HepG2 (cell line): ENCODE data around the gene ENTPD2. TPM values are rescaled to one million over a fixed set of nuclear protein-coding genes. Genes with fewer than 3 reads are reported as not detected.
A peak's percentile ranks its signal among the peaks of the same experiment; 100 is the strongest.

ENCODE experiments used
- DPF2 ChIP-seq: sonication (generic); formaldehyde crosslinking; IDR thresholded peaks from 2 replicates; pipeline ENCODE4 v1.4.0; 2020; ENCODE audit warnings: mild to moderate bottlenecking, low read depth, missing genetic modification reagents, borderline replicate concordance
- GTF2F1 ChIP-seq: fragments of 150-350 bp; IDR thresholded peaks from 2 replicates; pipeline ENCODE4 v1.6.1; 2014; ENCODE audit warnings: low read length
- HIVEP1 ChIP-seq: sonication (generic); formaldehyde crosslinking; IDR thresholded peaks from 2 replicates; pipeline ENCODE4 v1.4.0; 2020; ENCODE audit warnings: mild to moderate bottlenecking, missing genetic modification reagents
- KMT2A ChIP-seq: sonication (generic); formaldehyde crosslinking; IDR thresholded peaks from 2 replicates; pipeline ENCODE4 v1.4.0; 2020; ENCODE audit warnings: missing genetic modification reagents
- MIER2 ChIP-seq: IDR thresholded peaks from 2 replicates; pipeline ENCODE4 v1.6.1; 2016; ENCODE audit warnings: missing biosample characterization, missing genetic modification reagents
- NFE2L2 ChIP-seq: fragments of 150-350 bp; IDR thresholded peaks from 2 replicates; pipeline ENCODE4 v1.6.1; 2014; ENCODE audit warnings: low read length
- ONECUT2 ChIP-seq: sonication (generic); formaldehyde crosslinking; IDR thresholded peaks from 2 replicates; pipeline ENCODE4 v1.4.0; 2020; ENCODE audit warnings: missing genetic modification reagents
- PAWR ChIP-seq: sonication (generic); formaldehyde crosslinking; IDR thresholded peaks from 2 replicates; pipeline ENCODE4 v1.4.0; 2020; ENCODE audit warnings: missing genetic modification reagents, mild to moderate bottlenecking, borderline replicate concordance
- SMAD9 ChIP-seq: sonication (generic); formaldehyde crosslinking; IDR thresholded peaks from 2 replicates; pipeline ENCODE4 v1.5.1; 2020; ENCODE audit warnings: mild to moderate bottlenecking, missing genetic modification reagents
- TBX2 ChIP-seq: sonication (generic); formaldehyde crosslinking; IDR thresholded peaks from 2 replicates; pipeline ENCODE4 v1.5.0; 2020; ENCODE audit warnings: missing genetic modification reagents, mild to moderate bottlenecking, borderline replicate concordance
- ZMYM2 ChIP-seq: sonication (generic); formaldehyde crosslinking; IDR thresholded peaks from 2 replicates; pipeline ENCODE4 v1.8.0; 2022; ENCODE audit warnings: mild to moderate bottlenecking, missing genetic modification reagents
- ZNF256 ChIP-seq: sonication (generic); formaldehyde crosslinking; conservative IDR thresholded peaks from 2 replicates; pipeline ENCODE4 v1.4.0; 2020; ENCODE audit warnings: missing genetic modification reagents
- ZNF282 ChIP-seq: fragments of 450-650 bp; IDR thresholded peaks from 2 replicates; pipeline ENCODE4 v1.6.1; 2018; ENCODE audit not compliant: partially characterized antibody
- ZNF563 ChIP-seq: sonication (generic); formaldehyde crosslinking; IDR thresholded peaks from 2 replicates; pipeline ENCODE4 v1.8.0; 2022; ENCODE audit warnings: mild to moderate bottlenecking, moderate library complexity, missing genetic modification reagents
- ZNF616 ChIP-seq: sonication (generic); formaldehyde crosslinking; IDR thresholded peaks from 2 replicates; pipeline ENCODE4 v1.5.0; 2020; ENCODE audit warnings: low read depth, mild to moderate bottlenecking, missing genetic modification reagents
- polyA plus RNA-seq, 8 experiments: library from polyadenylated mRNA; depleted of rRNA in 3 of 8; stranded (reverse) in 7 of 8; unstranded in 1 of 8; fragments of >200 nt; fragmentation: Illumina TruSeq in 4 of 8; extraction: Trizol in 4 of 8; gene quantifications; 2 replicates each; pipeline versions ENCODE4 v1.2.1 to v1.2.3, GENCODE V29; 2011 to 2016; ENCODE audit warnings: low read depth in 4 of 8, missing spikeins in 1 of 8, mixed read lengths in 1 of 8; ENCODE audit not compliant: insufficient read depth in 1 of 8
- total RNA-seq, 5 experiments: library from RNA; depleted of rRNA; stranded (reverse); fragments of >200 nt; fragmentation: Illumina TruSeq; extraction: Trizol; gene quantifications; 2 replicates each; pipeline ENCODE4 v1.2.3, GENCODE V29; 2016; ENCODE audit warnings: low read depth in 1 of 5
- TF ChIP-seq, protein P1 (sequence below): fragments of 450-650 bp; IDR thresholded peaks from 2 replicates; pipeline ENCODE4 v1.6.1; 2016
- TF ChIP-seq, protein P2 (sequence below): IDR thresholded peaks from 2 replicates; pipeline ENCODE4 v1.6.1; 2018; ENCODE audit warnings: missing genetic modification reagents
- TF ChIP-seq, protein P3 (sequence below): sonication (generic); formaldehyde crosslinking; IDR thresholded peaks from 2 replicates; pipeline ENCODE4 v1.8.0; 2022; ENCODE audit warnings: missing genetic modification reagents, low read depth, mild to moderate bottlenecking, borderline replicate concordance
- TF ChIP-seq, protein P4 (sequence below): sonication (generic); formaldehyde crosslinking; IDR thresholded peaks from 2 replicates; pipeline ENCODE4 v1.4.0; 2020; ENCODE audit warnings: mild to moderate bottlenecking, missing genetic modification reagents, borderline replicate concordance
- TF ChIP-seq, protein P5 (sequence below): sonication (generic); formaldehyde crosslinking; IDR thresholded peaks from 2 replicates; pipeline ENCODE4 v1.4.0; 2020; ENCODE audit warnings: mild to moderate bottlenecking, missing genetic modification reagents

ENTPD2 gene
- total and polyA plus RNA-seq, 2 of the 13 experiments (the other 11 are each of a cell fraction or from before 2014, with no cell fraction given): 0.95 to 3.2 TPM

DNA sequence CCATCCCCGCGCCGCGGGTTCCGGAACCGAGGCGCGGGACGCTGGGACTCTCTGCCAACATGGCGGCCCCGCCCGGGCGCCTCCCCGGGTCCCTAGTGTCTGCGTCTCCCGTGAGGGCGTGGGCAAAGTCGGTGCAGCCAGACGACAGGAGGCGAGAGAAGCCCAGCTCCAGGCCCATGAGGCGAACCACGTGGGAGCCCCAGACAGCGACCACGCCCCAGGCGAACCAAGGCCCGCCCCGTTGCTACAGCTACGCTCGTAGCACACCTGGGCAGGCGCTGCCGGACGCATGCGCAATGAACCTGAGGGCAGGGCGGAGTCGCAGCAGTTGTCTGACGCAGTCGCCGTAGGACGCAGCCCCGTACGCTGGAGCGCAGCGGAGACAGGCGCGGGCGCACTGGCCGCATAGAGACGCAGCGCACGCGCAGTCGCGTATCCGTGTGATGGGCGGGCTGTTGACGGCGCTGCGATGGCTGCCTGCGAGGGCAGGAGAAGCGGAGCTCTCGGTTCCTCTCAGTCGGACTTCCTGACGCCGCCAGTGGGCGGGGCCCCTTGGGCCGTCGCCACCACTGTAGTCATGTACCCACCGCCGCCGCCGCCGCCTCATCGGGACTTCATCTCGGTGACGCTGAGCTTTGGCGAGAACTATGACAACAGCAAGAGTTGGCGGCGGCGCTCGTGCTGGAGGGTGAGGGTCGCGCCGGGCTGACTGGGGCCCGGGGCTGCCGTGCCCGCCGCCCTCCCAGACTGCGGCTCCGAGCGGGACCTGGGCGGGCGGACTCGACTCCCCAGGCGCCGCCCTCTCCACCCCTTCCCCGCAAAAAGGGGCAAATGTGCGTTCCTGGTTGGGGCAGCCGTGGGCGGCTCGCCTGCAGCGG is 32.9 kb upstream of the ENTPD2 start, which contains the start of gene MAN1B1 (continued):
- TF ChIP-seq, protein P1, sequence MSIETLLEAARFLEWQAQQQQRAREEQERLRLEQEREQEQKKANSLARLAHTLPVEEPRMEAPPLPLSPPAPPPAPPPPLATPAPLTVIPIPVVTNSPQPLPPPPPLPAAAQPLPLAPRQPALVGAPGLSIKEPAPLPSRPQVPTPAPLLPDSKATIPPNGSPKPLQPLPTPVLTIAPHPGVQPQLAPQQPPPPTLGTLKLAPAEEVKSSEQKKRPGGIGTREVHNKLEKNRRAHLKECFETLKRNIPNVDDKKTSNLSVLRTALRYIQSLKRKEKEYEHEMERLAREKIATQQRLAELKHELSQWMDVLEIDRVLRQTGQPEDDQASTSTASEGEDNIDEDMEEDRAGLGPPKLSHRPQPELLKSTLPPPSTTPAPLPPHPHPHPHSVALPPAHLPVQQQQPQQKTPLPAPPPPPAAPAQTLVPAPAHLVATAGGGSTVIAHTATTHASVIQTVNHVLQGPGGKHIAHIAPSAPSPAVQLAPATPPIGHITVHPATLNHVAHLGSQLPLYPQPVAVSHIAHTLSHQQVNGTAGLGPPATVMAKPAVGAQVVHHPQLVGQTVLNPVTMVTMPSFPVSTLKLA: peak; percentile 95
- TF ChIP-seq ZNF616 (0 out of 2 replicates have a peak, but pooled peaks have one; percentile 33), ZNF282 (no peak), DPF2 (no peak), PAWR (no peak), NFE2L2 (no peak), HIVEP1 (CRISPR knock-in tag) (no peak), KMT2A (peak; percentile 83), ZNF563 (CRISPR knock-in tag) (no peak), ONECUT2 (CRISPR knock-in tag) (no peak), GTF2F1 (no peak), ZMYM2 (CRISPR knock-in tag) (no peak), MIER2 (CRISPR knock-in tag) (no peak), ZNF256 (CRISPR knock-in tag) (no peak), TBX2 (peak; percentile 40), SMAD9 (CRISPR knock-in tag) (no peak)
- TF ChIP-seq, protein P2, sequence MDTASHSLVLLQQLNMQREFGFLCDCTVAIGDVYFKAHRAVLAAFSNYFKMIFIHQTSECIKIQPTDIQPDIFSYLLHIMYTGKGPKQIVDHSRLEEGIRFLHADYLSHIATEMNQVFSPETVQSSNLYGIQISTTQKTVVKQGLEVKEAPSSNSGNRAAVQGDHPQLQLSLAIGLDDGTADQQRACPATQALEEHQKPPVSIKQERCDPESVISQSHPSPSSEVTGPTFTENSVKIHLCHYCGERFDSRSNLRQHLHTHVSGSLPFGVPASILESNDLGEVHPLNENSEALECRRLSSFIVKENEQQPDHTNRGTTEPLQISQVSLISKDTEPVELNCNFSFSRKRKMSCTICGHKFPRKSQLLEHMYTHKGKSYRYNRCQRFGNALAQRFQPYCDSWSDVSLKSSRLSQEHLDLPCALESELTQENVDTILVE (CRISPR knock-in tag): 0 out of 2 replicates have a peak, but pooled peaks have one; percentile 72
- TF ChIP-seq, protein P3, sequence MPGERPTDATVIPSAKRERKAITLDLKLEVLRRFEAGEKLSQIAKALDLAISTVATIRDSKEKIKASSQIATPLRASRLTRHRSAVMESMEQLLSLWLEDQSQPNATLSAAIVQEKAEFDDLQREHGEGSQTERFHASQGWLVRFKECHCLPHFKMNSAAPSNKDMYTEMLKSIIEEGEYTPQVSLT: no peak
- TF ChIP-seq, protein P4, sequence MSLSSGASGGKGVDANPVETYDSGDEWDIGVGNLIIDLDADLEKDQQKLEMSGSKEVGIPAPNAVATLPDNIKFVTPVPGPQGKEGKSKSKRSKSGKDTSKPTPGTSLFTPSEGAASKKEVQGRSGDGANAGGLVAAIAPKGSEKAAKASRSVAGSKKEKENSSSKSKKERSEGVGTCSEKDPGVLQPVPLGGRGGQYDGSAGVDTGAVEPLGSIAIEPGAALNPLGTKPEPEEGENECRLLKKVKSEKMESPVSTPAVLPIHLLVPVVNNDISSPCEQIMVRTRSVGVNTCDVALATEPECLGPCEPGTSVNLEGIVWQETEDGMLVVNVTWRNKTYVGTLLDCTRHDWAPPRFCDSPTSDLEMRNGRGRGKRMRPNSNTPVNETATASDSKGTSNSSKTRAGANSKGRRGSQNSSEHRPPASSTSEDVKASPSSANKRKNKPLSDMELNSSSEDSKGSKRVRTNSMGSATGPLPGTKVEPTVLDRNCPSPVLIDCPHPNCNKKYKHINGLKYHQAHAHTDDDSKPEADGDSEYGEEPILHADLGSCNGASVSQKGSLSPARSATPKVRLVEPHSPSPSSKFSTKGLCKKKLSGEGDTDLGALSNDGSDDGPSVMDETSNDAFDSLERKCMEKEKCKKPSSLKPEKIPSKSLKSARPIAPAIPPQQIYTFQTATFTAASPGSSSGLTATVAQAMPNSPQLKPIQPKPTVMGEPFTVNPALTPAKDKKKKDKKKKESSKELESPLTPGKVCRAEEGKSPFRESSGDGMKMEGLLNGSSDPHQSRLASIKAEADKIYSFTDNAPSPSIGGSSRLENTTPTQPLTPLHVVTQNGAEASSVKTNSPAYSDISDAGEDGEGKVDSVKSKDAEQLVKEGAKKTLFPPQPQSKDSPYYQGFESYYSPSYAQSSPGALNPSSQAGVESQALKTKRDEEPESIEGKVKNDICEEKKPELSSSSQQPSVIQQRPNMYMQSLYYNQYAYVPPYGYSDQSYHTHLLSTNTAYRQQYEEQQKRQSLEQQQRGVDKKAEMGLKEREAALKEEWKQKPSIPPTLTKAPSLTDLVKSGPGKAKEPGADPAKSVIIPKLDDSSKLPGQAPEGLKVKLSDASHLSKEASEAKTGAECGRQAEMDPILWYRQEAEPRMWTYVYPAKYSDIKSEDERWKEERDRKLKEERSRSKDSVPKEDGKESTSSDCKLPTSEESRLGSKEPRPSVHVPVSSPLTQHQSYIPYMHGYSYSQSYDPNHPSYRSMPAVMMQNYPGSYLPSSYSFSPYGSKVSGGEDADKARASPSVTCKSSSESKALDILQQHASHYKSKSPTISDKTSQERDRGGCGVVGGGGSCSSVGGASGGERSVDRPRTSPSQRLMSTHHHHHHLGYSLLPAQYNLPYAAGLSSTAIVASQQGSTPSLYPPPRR (CRISPR knock-in tag): no peak
- TF ChIP-seq, protein P5, sequence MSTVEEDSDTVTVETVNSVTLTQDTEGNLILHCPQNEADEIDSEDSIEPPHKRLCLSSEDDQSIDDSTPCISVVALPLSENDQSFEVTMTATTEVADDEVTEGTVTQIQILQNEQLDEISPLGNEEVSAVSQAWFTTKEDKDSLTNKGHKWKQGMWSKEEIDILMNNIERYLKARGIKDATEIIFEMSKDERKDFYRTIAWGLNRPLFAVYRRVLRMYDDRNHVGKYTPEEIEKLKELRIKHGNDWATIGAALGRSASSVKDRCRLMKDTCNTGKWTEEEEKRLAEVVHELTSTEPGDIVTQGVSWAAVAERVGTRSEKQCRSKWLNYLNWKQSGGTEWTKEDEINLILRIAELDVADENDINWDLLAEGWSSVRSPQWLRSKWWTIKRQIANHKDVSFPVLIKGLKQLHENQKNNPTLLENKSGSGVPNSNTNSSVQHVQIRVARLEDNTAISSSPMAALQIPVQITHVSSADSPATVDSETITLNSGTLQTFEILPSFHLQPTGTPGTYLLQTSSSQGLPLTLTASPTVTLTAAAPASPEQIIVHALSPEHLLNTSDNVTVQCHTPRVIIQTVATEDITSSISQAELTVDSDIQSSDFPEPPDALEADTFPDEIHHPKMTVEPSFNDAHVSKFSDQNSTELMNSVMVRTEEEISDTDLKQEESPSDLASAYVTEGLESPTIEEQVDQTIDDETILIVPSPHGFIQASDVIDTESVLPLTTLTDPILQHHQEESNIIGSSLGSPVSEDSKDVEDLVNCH (CRISPR knock-in tag): no peak
